MCF 10A (cell line): ENCODE data around the gene ARHGEF7. TPM values are rescaled to one million over a fixed set of nuclear protein-coding genes. Genes with fewer than 3 reads are reported as not detected.

Experiments
- BruUV-seq: library from RNA; stranded (reverse); fragments of 400-500 nt; replicated peaks from 2 replicates; lab custom pipeline; 2021; lab: Mats Ljungman, UMichigan
- CTCF ChIA-PET: fragments of 300-600 bp; sonication (Branson Sonifier 250); formaldehyde crosslinking; extraction: SDS; loops from one replicate; lab custom pipeline; 2021; ENCODE audit warnings: antibody characterized with exemption, inconsistent platforms; lab: Yijun Ruan, JAX
- POLR2A ChIA-PET: fragments of 300-600, 350-650 bp; sonication (Branson Sonifier 250); formaldehyde crosslinking; extraction: SDS; loops from one replicate; lab custom pipeline; 2020; ENCODE audit warnings: antibody characterized with exemption, inconsistent platforms; lab: Yijun Ruan, JAX
- DNase-seq: peaks from one replicate; pipeline ENCODE4 v3.0.0-alpha.2; 2018; ENCODE audit not compliant: unreplicated experiment
- H3K27ac Mint-ChIP-seq: one replicate; pipeline ENCODE4 v1.8.0; 2022; ENCODE audit warnings: mild to moderate bottlenecking, low read depth, mixed read lengths; ENCODE audit not compliant: unreplicated experiment
- H3K27me3 Mint-ChIP-seq: one replicate; pipeline ENCODE4 v1.8.0; 2022; ENCODE audit warnings: mixed read lengths; ENCODE audit not compliant: insufficient read depth, unreplicated experiment
- H3K36me3 Mint-ChIP-seq: one replicate; pipeline ENCODE4 v1.8.0; 2022; ENCODE audit warnings: mild to moderate bottlenecking, moderate library complexity, mixed read lengths; ENCODE audit not compliant: insufficient read depth, unreplicated experiment
- H3K4me1 Mint-ChIP-seq: one replicate; pipeline ENCODE4 v1.8.0; 2022; ENCODE audit warnings: mixed read lengths; ENCODE audit not compliant: insufficient read depth, unreplicated experiment
- H3K4me3 Mint-ChIP-seq: one replicate; pipeline ENCODE4 v1.8.0; 2022; ENCODE audit warnings: mild to moderate bottlenecking, moderate library complexity, mixed read lengths; ENCODE audit not compliant: unreplicated experiment
- H3K9me3 Mint-ChIP-seq: one replicate; pipeline ENCODE4 v1.8.0; 2022; ENCODE audit warnings: mixed read lengths; ENCODE audit not compliant: unreplicated experiment
- CTCF ChIP-seq: fragments of 200-600 bp; IDR thresholded peaks from one replicate; pipeline ENCODE4 v1.8.0; 2022; ENCODE audit warnings: antibody characterized with exemption, mild to moderate bottlenecking; ENCODE audit not compliant: unreplicated experiment
- intact Hi-C: fragments of 100-400 bp; cut with micrococcal nuclease; formaldehyde crosslinking; loops from 2 replicates; pipeline ENCODE4 v1.14.1; 2022
- total RNA-seq: library from RNA; stranded (reverse); gene quantifications from 2 replicates; pipeline ENCODE4 v1.2.3, GENCODE V29; 2022

ARHGEF7 gene
- total RNA-seq, 1 experiment from 2014 or later: 43.5 TPM

- no peak for DNase-seq
- H3K4me1 Mint-ChIP-seq: no peaks in the 10 kb centered on the region
- no peak for TF ChIP-seq CTCF
- ChIA-PET POLR2A (no interaction called here), CTCF (no interaction called here)
- no peaks in the 10 kb centered on the region for H3K27me3 Mint-ChIP-seq
- no TSS peak for BruUV-seq
- H3K9me3 Mint-ChIP-seq: no peaks in the 10 kb centered on the region
- H3K27ac Mint-ChIP-seq: no peak overlapping the region
- peaks cover 79% of the 10 kb centered on the region for H3K36me3 Mint-ChIP-seq
- no peak overlapping the region for H3K4me3 Mint-ChIP-seq
- intact Hi-C loops: no loop called here
Measured at GRCh38 chr13:111289251-111289650, 174.1 kb downstream of the ARHGEF7 start.

- CTCF ChIA-PET: no interaction called here
- intact Hi-C loops: no loop called here
- Mint-ChIP-seq H3K36me3 (peaks cover 56% of the 10 kb centered on the region), H3K4me3 (no peak overlapping the region), H3K4me1 (no peaks in the 10 kb centered on the region), H3K27ac (no peak overlapping the region), H3K27me3 (no peaks in the 10 kb centered on the region), H3K9me3 (no peaks in the 10 kb centered on the region)
- no TSS peak for BruUV-seq
- POLR2A ChIA-PET: interaction anchor here (0.7 kb wide), 1 partner anchor 22 kb away, joined by 3 read pairs; no protein-coding TSS in a partner anchor
- DNase-seq: no peak
- TF ChIP-seq CTCF: no peak
Measured at GRCh38 chr13:111291908-111292307, 176.8 kb downstream of the ARHGEF7 start.

- Mint-ChIP-seq H3K4me3 (no peak overlapping the region), H3K27me3 (no peaks in the 10 kb centered on the region), H3K27ac (no peak overlapping the region), H3K36me3 (peaks cover 46% of the 10 kb centered on the region), H3K4me1 (no peaks in the 10 kb centered on the region), H3K9me3 (no peaks in the 10 kb centered on the region)
- intact Hi-C loops: no loop called here
- CTCF ChIA-PET: no interaction called here
- TF ChIP-seq CTCF: no peak
- POLR2A ChIA-PET: interaction anchor here (1.1 kb wide), 1 partner anchor 13 kb away, joined by 4 read pairs; no protein-coding TSS in a partner anchor
- no peak for DNase-seq
- BruUV-seq: no TSS peak
Measured at GRCh38 chr13:111292710-111293485, 177.8 kb downstream of the ARHGEF7 start.

- TF ChIP-seq CTCF: no peak
- Mint-ChIP-seq H3K9me3 (no peaks in the 10 kb centered on the region), H3K27ac (no peak overlapping the region), H3K27me3 (no peaks in the 10 kb centered on the region), H3K4me1 (no peaks in the 10 kb centered on the region), H3K36me3 (peaks cover 33% of the 10 kb centered on the region), H3K4me3 (no peak overlapping the region)
- CTCF ChIA-PET: no interaction called here
- DNase-seq: no peak
- POLR2A ChIA-PET: no interaction called here
- intact Hi-C loops: no loop called here
- no TSS peak for BruUV-seq
Measured at GRCh38 chr13:111295886-111296285, 180.8 kb downstream of the ARHGEF7 start.
